HT-29 (cell line): ENCODE results near the gene SULT2B1. TPM values are rescaled to one million over a fixed set of nuclear protein-coding genes. Genes with fewer than 3 reads are reported as not detected.

Source experiments
- total RNA-seq: library from RNA; depleted of rRNA; stranded (reverse); fragments of >200 nt; shearing (Covaris generic); gene quantifications from 2 replicates; pipeline ENCODE4 v1.2.3, GENCODE V29; 2014; rRNA removed

SULT2B1 gene
- total RNA-seq, 1 experiment from 2014 or later, result 48.6 TPM

Other genes starting within 250 kb of the SULT2B1 start
- gene EMP3, start 226.6 kb upstream of the SULT2B1 start, total RNA-seq, result 3.1 TPM in 1 of 2 replicates, not detected in the other
- 12.7 and 14.7 TPM in 2 replicates for gene TMEM143, start 188.2 kb upstream of the SULT2B1 start, total RNA-seq
- 0.34 and 1.2 TPM in 2 replicates for gene SYNGR4, start 187.8 kb upstream of the SULT2B1 start, total RNA-seq
- gene KDELR1, start 160.6 kb upstream of the SULT2B1 start, total RNA-seq, result 150 and 189 TPM in 2 replicates
- 10.7 and 12.6 TPM in 2 replicates for gene GRIN2D, start 158.5 kb upstream of the SULT2B1 start, total RNA-seq
- 96.1 and 120 TPM in 2 replicates for gene GRWD1, start 106.2 kb upstream of the SULT2B1 start, total RNA-seq
- gene KCNJ14, start 96.6 kb upstream of the SULT2B1 start, total RNA-seq, result 2.7 and 3.6 TPM in 2 replicates
- gene CYTH2, start 82.8 kb upstream of the SULT2B1 start, total RNA-seq, result 145 and 154 TPM in 2 replicates
- 11.4 and 12.2 TPM in 2 replicates for gene LMTK3, start 40.3 kb upstream of the SULT2B1 start, total RNA-seq
- gene SPACA4, start 54.6 kb downstream of the SULT2B1 start, total RNA-seq, result 2.3 and 3.4 TPM in 2 replicates
- 15.9 and 18.5 TPM in 2 replicates for gene FAM83E, start 62.9 kb downstream of the SULT2B1 start, total RNA-seq
- 6,271 and 6,382 TPM in 2 replicates for gene RPL18, start 67.0 kb downstream of the SULT2B1 start, total RNA-seq
- gene SPHK2, start 67.3 kb downstream of the SULT2B1 start, total RNA-seq, result 114 and 115 TPM in 2 replicates
- gene DBP, start 85.2 kb downstream of the SULT2B1 start, total RNA-seq, result 19.4 and 27.9 TPM in 2 replicates
- 1.4 and 4.7 TPM in 2 replicates for gene CA11, start 94.0 kb downstream of the SULT2B1 start, total RNA-seq
- gene NTN5, start 120.8 kb downstream of the SULT2B1 start, total RNA-seq, result not detected in 2 replicates
- gene FUT2, start 143.8 kb downstream of the SULT2B1 start, total RNA-seq, result 14.3 and 21.0 TPM in 2 replicates
- 0.73 and 0.84 TPM in 2 replicates for gene MAMSTR, start 167.6 kb downstream of the SULT2B1 start, total RNA-seq
- gene RASIP1, start 188.4 kb downstream of the SULT2B1 start, total RNA-seq, result 0.34 and 0.61 TPM in 2 replicates
- 0.05 and 0.58 TPM in 2 replicates for gene IZUMO1, start 194.7 kb downstream of the SULT2B1 start, total RNA-seq
- 4.6 and 6.3 TPM in 2 replicates for gene FUT1, start 200.5 kb downstream of the SULT2B1 start, total RNA-seq
- gene FGF21, start 203.4 kb downstream of the SULT2B1 start, total RNA-seq, result not detected in 2 replicates